ENCODE measurements around the gene RASGRP3.
"Not testable (repeated sequence)": the region's sequence is repeated elsewhere in the genome, so short reads cannot be mapped to it uniquely, and the experiment has no call there.

Gene RASGRP3

DNA sequence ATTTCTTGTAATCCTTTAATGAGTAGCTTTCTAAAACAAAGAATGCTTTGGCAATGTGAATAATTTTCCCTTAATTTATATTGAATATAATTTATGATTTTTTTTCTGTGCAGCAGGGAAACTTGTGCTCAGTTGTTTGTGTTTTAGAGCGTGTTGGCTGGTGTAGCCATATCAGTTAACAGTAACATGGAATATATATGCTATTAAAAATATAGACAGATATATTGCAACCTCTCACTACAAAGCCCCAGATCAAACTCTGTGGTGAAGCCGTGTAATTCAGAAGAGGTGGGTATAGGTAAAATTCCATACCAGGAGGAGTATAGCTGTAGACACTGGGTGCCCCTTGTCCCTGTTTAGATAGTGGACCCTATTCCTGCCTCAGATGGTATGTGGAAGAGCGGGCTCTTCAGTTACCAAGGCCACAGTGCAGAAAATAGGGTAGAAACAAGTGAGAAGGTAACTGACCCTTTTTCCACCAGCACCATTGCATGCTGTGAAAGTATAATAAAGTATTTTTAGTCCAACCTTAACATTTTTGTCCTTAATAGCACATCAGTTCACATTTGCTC is 18.1 kb upstream of the RASGRP3 start:
- DNase-seq: no peak

DNA sequence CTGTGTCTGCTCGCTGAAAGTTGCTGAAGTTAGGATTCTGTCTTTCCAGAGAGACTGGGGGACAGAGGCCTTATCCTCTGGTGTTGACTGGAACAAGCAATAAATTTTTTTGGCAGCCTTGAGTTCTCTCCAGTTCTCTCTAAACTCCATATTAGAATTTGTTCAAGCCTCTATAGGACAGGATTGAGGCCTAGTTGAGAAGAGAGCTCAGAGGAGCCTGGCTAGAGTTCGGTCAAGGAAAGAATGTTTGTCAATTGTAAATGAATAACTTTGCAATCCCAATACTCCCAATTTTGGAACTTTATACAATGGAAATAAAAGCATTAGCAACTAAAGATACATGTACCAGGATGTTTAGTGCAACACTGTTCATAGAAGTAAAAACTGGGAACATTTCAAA is 16.7 kb upstream of the RASGRP3 start:
- no peak for DNase-seq

DNA sequence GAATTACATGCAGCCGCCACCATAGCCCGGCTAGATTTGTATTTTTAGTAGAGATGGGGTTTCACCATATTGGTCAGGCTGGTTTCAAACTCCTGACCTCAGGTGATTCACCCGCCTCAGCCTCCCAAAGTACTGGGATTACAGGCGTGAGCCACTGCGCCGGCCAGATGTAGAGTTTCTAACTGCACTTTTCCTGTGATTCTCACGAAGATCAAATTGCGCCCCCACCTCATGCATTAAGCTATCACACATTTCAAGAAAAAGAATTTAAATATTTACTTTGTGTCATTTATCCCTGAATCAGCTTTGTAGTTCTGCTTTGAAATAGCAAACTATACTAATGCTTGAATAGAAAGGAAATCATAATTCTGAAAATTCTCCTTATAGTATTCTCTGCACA is 13.9 kb upstream of the RASGRP3 start:
- not testable (repeated sequence) for DNase-seq

- no peak for DNase-seq
Observed at GRCh38 chr2:33467413-33467812, 9.0 kb upstream of the RASGRP3 start.

DNA sequence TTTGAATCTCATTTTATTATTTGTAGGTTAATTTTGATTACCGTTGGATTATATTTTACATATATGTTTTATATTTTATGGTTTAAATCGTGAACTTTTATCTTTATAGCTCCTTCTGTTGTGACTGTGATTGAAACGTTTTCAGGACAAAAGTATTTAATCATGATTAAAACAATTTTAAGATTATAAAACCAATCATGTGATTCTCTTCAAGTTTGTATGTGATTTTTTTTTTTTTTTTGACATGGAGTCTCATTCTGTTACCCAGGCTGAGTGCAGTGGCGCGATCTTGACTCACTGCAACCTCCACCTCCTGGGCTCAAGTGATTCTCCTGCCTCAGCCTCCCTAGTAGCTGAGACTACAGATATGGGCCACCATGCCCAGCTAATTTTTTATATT is 7.2 kb upstream of the RASGRP3 start:
- DNase-seq: no peak

GRCh38 chr2:33475224-33476130 is 972 bp upstream of the RASGRP3 start:
- peak; percentile 43 for DNase-seq

- DNase-seq: no peak
Observed at GRCh38 chr2:33476793-33477190, 343 bp downstream of the RASGRP3 start.

DNA sequence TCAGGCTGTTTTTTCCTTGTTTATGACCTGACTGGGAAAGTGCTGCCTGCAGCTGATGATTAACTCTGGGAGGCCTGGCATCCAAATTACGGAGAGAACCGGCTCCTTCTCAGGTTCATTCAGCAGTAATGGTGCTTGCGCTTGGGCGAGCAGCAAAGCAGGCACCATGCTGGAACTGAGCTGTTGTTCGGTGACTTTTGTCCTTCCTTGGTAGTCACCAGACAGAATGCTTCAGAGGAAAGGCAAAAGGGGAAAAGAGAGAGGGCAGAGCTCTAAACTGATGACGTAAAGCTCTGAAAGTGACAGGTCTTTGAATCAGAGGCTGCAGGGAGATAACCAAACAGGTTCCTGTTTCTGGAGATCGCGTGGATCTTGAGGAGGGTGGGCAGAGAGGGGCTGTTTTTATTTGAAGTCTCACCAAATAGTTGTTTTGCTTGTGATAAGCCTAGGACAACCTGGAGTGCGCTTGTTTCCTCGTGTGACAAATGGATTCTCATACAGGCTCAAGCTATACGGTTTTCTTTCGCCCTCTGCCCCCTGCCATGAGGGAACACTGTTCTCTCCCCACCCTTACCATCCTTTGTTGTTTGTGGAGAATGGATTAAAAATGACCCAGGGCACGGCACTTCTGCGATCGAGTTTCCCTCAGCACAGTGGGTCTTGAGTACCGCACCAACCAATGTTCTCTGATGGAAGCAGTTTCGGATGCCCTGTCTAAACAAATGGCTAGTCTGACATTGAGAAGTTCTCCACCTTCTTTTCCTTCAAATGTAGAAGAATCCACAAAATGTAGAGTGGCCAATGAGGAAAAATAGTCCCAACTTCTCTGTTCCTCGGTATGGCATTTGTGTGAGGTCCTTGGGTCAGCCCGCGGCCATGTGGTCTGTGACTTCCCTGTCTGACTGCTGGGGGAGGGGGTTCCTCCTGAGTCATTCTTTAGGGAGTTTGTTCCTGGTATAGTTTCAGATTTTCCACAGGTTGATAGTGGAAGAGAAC is 1.3 kb downstream of the RASGRP3 start:
- DNase-seq: no peak

- DNase-seq: no peak
Observed at GRCh38 chr2:33478968-33479731, 2.7 kb downstream of the RASGRP3 start.

DNA sequence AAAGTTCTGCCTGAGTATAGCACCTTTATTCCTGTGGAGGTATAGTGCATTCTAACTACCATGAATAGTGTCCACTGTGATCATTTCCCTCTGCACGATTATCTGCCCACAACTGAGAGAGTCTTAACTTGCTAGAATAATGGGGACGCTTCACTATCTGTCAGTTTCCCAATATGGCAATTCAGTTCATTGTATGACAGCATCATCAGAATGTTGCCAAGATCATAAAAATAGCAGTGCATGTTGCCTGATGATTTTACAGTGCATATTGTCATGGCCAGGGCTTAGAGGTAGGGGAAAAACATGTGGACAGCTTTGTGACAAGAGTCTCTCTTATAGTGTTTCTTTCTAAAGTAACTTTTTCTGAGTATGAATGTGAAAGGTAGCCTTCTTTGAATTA is 6.1 kb downstream of the RASGRP3 start:
- no peak for DNase-seq

DNA sequence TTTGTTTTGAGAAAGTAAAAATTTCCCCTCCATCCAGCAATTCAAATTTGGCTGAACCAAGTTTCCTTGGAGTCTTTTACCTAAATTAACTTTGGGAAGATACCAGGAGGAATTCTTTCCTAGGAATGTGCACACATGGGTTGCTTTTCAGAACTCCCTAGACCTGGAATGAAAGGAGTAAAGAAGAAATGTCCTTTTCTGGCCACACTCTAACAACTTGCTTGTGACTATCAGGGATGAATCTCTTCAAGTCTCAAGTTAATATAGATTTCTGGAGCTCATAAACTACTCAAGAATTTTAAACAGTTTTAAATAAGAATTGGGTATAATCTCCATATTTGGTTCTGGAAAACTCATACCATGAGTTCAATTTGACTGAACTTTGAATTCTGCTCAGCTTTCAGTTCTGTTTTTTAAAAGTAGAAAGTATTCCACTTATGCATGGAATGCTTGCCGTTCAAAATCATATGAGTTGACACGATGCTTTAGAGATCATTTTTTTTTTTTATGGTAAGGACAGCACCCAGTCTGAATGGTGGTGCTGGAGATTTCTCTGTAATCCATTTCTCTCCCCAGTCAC is 7.7 kb downstream of the RASGRP3 start:
- no peak for DNase-seq

DNA sequence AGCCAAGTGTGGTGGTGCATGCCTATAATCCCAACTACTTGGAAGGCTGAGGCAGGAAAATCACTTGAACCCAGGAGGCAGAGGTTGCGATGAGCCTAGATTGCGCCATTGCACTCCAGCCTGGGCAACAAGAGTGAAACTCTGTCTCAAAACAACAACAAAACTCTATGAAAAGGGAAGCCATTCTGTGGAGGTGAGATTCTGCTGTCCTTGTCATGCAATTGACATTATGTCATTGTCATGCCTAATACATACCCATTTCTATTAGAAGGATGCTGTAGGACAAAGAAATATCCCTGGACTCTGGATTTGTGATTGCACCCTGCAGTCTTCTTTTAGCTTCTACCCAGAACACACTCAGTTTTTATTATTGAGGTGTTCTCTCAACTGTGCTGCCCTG is 8.6 kb downstream of the RASGRP3 start:
- DNase-seq: no peak

DNA sequence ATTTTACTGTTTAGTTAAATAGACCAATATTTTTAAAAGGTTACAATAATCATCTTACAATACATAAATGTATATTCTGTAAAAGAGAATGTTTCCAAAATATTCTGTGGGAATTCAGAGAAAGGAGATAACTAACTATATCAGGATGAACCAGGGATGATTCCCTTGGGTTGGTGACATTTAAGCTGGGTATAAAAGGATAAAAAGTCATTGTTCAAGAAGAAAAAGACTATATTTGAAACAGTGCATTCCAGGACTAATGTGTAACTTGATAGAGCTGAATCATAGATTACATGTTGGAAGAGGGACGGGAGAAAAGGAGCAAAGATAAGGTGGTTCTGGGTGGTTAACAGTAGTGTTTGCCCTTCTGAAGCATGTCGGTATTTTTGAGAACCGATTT is 10.1 kb downstream of the RASGRP3 start:
- no peak for DNase-seq

GRCh38 chr2:33488178-33488690 is 11.8 kb downstream of the RASGRP3 start:
- DNase-seq: no peak

- DNase-seq: no peak
Observed at GRCh38 chr2:33488715-33489540, 12.5 kb downstream of the RASGRP3 start.

GRCh38 chr2:33489835-33490431 is 13.5 kb downstream of the RASGRP3 start:
- no peak for DNase-seq

DNA sequence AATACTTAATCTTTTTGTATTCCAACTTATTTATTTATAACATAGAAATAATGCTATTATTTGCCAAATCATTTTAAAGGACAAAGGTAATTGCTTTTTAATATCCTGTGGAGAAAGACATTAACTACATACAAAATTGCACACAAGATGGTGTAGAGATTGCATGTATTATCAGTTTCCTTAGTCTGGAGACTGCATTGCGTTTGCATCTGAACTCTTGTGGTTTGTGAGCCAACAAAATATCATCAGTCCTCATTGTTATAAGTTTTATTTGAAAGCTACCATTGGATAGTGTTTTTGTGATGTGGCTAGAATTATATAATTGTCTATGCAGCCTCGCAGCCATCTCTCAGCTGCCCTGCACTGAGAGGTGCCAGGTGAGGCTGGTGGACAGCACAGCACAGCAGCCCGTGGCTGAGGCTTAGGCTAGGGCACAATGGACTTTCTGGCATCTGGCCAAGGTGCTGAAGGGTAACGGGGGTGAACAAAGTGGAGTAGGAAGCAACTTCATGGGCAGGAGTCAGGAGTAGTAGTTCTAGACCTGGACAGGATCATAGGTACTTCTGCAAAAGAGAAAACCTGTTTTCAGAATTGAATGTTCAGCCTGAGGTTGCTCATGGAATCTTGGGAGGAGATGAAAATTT is 15.1 kb downstream of the RASGRP3 start:
- no peak for DNase-seq

DNA sequence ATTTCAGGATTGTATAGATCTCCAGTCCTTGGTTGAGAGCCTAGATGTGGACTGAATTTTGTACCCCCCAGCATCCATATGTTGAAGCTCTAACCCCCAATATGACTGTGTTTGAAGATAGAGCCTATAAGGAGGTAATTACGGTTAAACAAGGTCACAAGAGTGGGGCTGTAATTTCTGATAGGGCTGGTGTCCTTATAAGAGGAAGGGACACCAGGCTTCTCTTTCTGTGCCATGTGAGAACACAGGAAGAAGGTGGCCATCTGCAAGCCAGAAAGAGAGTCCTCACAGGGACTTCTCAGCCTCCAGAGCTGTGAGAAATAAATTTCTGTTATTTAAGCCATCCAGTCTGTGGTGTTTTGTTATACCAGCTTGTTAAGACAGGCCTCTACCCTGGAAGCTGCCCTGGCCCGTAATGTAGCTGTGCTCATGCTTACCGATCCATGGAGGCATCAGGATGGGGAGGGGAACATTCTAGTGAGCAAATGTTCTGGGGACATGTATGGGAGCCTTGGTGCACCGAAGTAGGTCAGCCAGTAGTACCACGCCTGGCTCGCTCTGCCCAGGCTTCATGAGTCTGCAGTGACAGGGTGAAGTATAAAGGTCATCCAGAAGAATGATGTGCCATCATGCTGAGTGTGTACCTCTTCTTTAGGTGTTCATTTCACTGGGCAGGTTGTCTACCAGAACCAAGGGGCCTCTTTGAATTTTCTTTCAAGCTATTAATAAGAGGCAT is 16.1 kb downstream of the RASGRP3 start:
- DNase-seq: no peak

- DNase-seq: no peak
Observed at GRCh38 chr2:33494155-33494779, 17.8 kb downstream of the RASGRP3 start.
